ENCODE results near the gene DND1.
"Not testable (repeated sequence)": the region's sequence is repeated elsewhere in the genome, so short reads cannot be mapped to it uniquely, and the experiment has no call there.

The DND1 gene

GRCh38 chr5:140678993-140679392 lies 5.6 kb upstream of the DND1 start:
- no peak for DNase-seq (ENCODE audit: extremely low read depth, low read depth)

GRCh38 chr5:140677947-140678346 lies 4.6 kb upstream of the DND1 start:
- no peak for DNase-seq (ENCODE audit: extremely low read depth, low read depth)
- TF ChIP-seq CTCF (IDR thresholded peaks at IDR 0.05; ENCODE audit: low read depth, low read length): no peak

More at GRCh38 chr5:140678993-140679392, 5.6 kb upstream of the DND1 start:
- TF ChIP-seq CTCF (IDR thresholded peaks at IDR 0.05; ENCODE audit: low read depth, low read length): no peak

- no peak for DNase-seq (ENCODE audit: extremely low read depth, low read depth)
- TF ChIP-seq CTCF (IDR thresholded peaks at IDR 0.05; ENCODE audit: low read depth, low read length): no peak
Measured at GRCh38 chr5:140674629-140675028, 1.3 kb upstream of the DND1 start.

DNA sequence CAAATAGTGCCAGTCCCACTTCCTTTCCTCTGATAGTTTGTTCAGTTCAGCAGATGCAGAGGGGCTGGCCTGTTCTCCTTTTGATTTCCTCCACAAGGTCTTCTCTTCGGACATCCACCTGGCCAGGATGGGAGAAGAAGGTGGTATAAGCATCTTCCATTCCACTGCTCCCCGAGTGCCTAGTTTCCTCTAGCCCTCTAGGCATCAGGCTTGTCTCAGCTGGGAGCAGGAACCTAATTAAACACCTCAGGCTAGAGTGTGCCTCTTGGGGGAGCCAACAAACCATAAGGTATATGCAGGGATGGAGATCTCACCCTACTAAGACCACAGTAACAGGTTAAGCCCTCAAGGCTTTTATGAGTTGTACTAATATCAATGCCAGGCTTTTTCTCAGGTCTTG lies 835 bp upstream of the DND1 start:
- DNase-seq (ENCODE audit: extremely low read depth, low read depth): no peak
- TF ChIP-seq CTCF (IDR thresholded peaks at IDR 0.05; ENCODE audit: low read depth, low read length): no peak

- no peak for DNase-seq (ENCODE audit: extremely low read depth, low read depth)
Measured at GRCh38 chr5:140672455-140673186, 755 bp downstream of the DND1 start.

GRCh38 chr5:140671472-140672125 lies 1.8 kb downstream of the DND1 start:
- DNase-seq (ENCODE audit: extremely low read depth, low read depth): no peak
- no peak for TF ChIP-seq CTCF (IDR thresholded peaks at IDR 0.05; ENCODE audit: low read depth, low read length)

More at GRCh38 chr5:140672455-140673186, 755 bp downstream of the DND1 start:
- TF ChIP-seq CTCF (IDR thresholded peaks at IDR 0.05; ENCODE audit: low read depth, low read length): no peak

DNA sequence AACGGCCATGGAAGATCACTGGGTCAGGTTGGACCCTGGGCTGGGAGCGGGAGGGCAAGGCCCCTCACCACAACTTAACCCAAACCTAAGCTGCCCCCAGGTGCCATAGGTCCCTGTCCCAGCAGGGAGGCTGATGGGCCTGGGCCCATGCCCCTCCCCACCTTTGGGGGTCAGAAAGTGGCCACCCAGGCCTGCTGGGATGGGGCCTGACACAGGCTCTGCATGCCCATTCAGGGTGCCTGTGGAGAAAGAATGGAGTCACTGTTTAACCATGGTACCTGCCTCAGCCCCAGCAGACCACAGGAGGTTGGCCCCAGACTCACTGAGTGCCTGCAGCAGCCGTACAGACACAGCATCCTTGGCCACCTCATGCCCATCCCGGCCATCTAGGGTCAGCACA lies 2.3 kb downstream of the DND1 start:
- DNase-seq (ENCODE audit: extremely low read depth, low read depth): not testable (repeated sequence)

All from AG09319 (cell line).